Measurements from ENCODE around the gene AKAP1.

The AKAP1 gene

DNA sequence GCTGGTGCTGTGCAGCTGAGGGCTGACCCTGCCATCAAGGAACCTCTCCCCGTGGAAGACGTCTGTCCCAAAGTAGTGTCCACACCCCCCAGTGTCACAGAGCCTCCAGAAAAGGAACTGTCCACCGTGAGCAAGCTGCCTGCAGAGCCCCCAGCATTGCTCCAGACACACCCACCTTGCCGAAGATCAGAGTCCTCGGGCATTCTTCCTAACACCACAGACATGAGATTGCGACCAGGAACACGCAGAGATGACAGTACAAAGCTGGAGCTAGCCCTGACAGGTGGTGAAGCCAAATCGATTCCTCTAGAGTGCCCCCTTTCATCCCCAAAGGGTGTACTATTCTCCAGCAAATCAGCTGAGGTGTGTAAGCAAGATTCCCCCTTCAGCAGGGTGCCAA, 20.5 kb downstream of the AKAP1 start:
- no peak for DNase-seq (ENCODE audit: low read depth)

DNA sequence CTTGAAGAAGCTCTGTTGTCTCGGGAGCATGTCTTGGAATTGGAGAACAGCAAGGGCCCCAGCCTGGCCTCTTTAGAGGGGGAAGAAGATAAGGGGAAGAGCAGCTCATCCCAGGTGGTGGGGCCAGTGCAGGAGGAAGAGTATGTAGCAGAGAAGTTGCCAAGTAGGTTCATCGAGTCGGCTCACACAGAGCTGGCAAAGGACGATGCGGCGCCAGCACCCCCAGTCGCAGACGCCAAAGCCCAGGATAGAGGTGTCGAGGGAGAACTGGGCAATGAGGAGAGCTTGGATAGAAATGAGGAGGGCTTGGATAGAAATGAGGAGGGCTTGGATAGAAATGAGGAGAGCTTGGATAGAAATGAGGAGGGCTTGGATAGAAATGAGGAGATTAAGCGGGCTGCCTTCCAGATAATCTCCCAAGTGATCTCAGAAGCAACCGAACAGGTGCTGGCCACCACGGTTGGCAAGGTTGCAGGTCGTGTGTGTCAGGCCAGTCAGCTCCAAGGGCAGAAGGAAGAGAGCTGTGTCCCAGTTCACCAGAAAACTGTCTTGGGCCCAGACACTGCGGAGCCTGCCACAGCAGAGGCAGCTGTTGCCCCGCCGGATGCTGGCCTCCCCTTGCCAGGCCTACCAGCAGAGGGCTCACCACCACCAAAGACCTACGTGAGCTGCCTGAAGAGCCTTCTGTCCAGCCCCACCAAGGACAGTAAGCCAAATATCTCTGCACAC, 21.2 kb downstream of the AKAP1 start:
- DNase-seq (ENCODE audit: low read depth), result no peak

DNA sequence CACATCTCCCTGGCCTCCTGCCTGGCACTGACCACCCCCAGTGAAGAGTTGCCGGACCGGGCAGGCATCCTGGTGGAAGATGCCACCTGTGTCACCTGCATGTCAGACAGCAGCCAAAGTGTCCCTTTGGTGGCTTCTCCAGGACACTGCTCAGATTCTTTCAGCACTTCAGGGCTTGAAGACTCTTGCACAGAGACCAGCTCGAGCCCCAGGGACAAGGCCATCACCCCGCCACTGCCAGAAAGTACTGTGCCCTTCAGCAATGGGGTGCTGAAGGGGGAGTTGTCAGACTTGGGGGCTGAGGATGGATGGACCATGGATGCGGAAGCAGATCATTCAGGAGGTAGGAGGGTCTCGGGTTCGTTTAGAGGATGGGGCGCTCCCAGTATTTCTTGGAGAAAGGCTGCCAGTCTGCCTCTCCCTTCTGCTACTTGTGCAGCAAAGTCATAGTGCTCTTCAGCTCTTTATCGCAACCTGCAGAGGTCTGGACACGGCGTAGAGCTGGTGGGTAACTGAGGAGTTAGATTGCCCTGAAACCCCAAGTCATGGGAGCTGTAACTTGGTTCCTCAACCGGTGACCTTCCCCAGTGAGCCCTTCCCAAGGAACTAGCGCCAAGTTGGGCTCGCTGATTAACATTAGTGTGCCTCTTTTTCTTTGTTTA, 21.9 kb downstream of the AKAP1 start:
- no peak for DNase-seq (ENCODE audit: low read depth)

DNA sequence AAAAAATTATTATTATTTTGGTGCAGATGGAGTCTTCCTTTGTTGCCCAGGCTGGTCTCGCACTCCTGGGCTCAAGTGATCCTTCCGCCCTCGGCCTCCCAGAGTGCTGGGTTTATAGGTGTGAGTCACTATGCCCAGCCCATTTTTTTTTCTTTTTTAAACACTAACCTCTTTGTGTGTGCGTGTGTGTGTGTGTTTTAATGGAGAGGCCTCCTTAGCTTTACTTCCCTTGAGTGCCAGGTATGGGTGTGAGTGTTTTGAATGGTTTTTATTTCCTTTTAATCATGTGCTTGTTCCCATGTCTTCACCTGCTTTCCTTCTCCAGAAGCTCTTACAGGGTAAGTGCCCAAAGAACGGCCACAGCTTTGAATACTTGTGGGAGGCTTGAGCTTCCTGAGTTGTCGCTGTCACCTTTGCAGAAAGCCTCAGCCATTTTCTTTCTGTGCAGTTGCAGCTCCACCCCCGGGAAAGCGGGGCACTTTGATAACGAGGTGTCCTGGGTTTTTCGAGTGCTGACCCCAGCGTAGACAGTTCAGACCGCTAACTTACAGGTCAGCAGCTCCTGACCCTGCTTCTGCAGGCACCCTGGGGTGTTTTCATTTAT, 22.6 kb downstream of the AKAP1 start:
- DNase-seq (ENCODE audit: low read depth), result no peak

DNA sequence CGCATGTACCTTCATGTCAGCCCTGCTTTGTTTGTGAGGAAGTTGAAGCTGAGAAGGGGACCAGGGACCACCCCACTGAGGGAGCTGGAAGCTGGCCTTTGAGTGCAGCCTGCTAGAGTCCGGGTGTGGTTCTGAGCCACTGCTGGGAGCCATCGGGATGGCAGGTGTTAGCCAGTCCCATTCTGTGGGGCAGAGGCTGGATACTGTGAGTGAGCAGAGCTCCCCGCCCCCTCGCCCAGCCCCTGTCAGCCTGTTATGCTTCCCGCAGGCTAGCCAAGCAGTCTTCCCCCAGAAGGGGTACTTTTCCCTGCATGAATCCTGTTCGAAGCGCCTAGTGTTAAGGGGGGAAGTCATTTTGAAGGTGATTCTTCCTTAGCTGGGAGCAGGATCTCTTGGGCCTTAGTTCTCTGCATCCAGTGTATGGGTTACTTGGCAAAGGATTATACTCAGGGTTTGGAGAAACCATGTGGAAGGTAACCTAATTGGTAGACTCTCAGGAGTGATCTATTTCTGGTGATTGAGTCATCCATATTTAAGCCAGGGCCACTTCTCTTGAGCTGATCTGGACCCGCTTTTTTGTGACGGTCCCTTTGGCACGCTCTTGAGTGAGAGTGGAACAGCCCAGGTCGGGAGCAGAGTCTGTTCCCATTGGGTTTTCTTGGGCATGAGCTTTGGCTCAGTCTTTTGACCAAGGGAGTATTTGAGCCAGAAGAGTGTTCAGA, 23.8 kb downstream of the AKAP1 start:
- no peak for DNase-seq (ENCODE audit: low read depth)

DNA sequence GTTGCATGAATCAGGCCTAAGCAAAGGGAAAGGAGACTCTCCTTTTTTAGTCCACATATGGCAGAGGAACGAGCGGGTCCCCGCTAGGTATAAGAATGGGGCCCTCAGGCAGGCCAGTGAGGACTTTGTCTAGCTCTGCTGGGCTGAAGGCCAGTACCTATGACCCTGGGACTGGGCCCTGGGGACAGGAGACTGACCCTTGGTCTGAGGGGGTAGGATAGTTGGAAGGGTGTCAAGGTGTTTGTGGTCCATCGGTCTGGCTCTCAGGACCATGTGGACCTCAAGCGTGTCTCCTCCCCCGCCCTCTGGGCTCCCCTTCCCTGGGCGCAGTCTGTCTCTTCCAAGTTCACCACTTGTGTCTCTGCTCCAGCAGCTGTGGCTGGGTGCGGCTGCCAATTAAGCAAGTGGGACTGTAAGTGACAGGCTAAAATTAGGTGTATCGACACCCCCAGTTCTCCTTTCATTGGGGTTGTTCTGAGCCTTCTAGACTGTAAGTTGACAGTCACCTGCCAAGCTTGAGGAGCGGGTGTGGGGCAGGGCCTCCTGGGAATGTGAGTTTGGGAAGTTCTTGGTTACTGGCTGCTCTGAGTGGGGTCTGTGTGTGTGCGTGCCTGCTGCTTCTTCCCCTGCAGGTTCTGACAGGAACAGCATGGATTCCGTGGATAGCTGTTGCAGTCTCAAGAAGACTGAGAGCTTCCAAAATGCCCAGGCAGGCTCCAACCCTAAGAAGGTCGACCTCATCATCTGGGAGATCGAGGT, 24.5 kb downstream of the AKAP1 start:
- DNase-seq (ENCODE audit: low read depth), result no peak

DNA sequence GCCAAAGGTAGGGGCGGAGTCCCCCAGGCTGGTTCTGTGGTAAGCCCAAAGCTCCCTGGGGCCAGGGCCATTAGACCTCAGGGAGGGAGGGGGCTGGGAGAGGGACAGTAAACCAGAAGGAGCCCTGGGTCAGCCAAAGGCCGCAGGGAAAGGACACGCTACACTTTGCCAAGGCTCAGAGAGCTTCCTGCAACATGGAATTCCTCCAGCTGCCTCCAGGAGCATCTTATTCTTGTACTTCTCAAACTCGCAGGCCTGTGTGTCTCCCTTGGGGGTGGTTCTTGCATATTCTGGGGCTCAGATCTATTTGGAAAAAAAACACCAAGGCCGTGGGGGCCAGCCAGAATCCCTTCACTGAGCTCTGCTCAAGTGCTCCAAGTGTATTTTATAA, 25.1 kb downstream of the AKAP1 start:
- DNase-seq (ENCODE audit: low read depth), result no peak

DNA sequence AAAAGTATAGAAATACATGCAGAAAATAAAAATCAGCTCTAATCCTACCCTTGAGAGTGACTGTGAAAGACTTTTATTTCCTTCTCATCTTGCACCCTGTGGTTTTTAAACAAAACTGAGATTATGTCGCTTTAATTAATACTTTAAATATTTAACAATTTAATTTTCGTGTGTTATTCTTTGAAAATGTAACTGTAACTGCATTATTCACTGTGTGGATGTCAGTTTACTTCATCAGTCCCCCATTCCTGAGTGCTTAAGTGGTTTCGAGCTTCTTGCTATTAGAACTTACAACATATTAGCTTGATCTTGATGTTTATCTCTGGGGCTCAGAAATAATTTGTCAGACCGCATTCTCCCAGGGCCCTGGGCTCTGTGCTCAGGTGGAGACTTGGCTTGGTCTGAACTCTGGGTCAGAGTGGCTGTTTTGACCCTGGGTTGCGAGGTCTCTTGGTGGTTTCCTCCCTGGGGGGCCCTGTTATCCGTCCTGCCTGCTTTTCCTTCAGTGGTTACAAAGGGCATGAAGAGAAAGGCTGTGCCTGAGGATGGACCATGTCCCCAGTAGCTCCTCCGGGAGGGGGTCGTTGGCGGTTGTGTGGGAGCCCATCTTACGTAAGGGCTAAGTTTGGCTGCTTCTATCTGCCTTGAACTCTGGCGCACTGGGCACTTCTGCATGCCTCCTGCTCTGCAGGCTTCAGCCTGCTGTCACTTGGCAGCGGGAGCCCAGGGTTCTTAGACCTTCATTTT, 25.7 kb downstream of the AKAP1 start:
- DNase-seq (ENCODE audit: low read depth), result no peak

DNA sequence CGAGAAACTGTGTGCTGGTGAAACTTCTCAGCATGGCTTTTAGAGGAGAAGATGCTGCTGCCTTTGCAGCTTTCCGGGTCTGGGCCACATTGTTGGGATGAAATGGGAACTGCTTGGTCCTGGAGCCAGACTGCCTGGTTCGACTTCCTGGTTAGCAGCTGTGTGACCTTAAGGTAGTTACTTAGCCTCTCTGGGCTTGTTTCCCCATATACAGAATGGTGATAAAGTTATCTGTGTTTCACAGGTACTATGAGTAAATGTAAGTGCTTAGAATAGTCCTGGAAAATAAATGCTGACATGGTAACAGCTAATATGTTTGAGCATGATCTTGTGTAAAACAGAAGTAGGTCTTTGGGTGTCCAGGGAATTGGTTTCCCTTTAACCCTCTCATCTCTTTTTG, 26.3 kb downstream of the AKAP1 start:
- no peak for DNase-seq (ENCODE audit: low read depth)

DNA sequence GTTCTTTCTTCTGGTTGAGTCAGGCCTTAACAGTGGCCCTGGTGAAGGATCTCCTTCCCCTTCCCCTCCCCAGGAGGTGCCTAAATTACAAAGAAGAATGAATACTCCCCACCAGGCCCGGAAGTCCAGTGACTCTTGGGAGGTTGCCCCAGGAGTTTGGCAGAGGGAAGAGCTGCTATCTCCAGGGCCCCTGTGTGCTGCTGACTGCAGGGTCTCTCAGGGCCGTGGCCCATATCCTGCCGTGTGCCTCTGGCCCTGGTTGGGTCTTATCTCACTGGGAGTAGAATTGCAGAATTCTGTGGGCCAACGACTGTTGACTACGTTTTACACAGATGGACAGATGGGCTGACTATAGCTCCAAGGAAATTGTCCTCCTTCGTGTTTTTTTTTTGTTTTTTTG, 28.0 kb downstream of the AKAP1 start:
- no peak for DNase-seq (ENCODE audit: low read depth)

DNA sequence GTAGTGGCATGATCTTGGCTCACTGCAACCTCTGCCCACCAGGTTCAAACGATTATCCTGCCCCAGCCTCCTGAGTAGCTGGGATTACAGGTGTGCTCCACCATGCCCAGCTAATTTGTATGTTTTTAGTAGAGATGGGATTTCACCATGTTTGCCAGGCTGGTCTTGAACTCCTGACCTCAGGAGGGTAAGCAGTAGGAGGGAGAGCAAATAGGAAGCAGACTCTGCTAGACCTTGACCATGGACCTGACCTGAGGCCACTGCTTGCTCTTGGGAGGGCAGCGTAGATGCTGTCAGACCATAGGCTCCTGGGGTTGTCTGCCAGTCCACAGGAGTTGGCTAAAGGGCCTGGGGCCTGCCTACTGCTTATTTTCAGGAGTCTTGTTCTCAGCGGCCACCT, 28.6 kb downstream of the AKAP1 start:
- no peak for DNase-seq (ENCODE audit: low read depth)

DNA sequence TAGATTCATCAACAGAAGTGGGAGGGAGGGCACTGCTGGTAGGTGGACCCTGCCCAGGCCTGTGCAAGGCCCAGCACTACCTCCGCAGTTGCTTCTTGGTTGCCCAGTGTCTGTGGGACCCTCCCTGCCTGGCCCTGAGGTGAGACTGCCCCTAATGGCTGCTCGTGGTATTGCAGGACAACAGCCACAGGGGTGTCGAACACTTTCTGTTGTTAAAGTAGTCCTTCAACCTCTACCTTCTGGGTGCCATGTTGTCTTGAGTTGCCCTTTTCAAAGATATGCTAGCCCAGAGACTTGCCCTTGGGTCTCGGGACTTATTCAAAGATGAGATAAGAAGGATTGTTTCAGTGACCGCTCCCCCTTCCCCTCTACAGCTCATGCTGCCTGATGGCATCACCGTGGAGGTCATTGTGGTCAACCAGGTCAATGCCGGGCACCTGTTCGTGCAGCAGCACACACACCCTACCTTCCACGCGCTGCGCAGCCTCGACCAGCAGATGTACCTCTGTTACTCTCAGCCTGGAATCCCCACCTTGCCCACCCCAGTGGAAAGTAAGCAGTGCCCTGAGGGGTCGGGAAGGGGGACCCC, 29.1 kb downstream of the AKAP1 start:
- DNase-seq (ENCODE audit: low read depth), result no peak

DNA sequence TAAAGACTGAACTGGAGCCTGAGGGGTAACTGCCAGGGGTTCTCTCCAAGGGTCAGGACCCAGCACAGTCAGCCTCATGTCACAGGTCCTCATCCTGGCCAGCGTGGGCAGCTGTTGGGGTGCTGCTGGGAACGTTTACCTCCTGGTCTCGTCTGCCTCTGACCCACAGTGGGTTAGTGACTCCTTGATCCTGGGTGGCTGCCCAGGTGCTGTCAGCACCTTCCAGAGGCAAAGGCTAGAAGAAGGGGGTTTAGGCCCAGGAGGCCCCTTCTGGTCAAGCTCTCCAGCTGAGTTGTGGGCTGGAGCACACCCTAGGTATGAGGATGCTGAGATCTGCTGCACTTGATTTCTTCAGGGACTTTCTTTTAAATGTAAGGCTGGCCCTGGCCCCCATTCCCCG, 30.3 kb downstream of the AKAP1 start:
- DNase-seq (ENCODE audit: low read depth), result no peak

DNA sequence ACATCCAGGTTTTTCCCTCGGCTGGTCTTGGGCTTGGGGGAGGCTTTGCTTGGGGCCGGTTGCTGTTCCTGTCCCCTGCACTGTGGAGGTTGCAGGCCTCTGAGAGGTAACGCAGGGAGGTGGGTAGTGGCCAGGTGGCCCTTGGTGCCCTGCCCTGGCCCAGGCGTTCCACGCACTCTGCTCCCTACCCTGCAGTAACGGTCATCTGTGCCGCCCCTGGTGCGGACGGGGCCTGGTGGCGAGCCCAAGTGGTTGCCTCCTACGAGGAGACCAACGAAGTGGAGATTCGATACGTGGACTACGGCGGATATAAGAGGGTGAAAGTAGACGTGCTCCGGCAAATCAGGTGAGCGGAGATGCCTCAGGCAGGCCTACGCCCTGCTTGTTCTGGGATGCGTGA, 30.9 kb downstream of the AKAP1 start:
- DNase-seq (ENCODE audit: low read depth), result no peak

DNA sequence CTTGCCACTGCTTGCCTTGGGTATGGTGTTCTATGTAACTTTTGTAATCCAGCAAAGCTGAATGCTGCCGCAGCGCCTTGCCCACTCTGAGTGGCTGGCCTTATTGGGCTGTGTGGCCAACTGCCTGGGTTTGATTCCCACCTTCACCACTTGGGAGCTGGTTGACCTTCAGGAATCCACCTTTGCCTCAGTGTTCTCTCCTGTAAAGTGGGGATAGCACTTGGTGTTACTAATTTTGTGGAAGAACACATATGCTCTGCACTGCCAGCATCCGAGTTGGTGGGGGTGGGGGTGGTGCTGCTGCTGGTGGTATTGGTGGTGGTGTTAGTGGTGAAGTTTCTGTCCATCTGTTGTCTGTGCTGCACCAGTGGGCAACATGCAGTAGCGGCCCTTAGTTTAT, 32.8 kb downstream of the AKAP1 start:
- no peak for DNase-seq (ENCODE audit: low read depth)

DNA sequence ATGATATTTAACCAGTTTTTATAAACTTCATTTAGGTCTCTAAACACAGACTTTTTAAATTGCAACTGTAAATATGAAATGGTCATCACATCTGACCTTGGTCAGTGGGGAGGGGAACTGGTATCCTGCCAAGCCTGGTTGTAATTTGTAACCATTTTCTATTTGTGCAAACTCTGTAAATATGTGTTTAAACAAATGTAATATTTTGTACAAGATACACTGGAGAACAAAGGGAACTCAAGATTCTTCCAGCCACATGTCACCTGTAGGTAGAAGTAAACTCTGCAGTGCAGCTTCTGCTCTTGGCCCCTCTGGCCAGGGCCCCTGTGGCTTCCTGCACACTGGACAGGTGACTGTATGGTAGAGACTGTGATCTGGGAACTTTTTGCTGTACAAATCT, 35.8 kb downstream of the AKAP1 start:
- no peak for DNase-seq (ENCODE audit: low read depth)

DNA sequence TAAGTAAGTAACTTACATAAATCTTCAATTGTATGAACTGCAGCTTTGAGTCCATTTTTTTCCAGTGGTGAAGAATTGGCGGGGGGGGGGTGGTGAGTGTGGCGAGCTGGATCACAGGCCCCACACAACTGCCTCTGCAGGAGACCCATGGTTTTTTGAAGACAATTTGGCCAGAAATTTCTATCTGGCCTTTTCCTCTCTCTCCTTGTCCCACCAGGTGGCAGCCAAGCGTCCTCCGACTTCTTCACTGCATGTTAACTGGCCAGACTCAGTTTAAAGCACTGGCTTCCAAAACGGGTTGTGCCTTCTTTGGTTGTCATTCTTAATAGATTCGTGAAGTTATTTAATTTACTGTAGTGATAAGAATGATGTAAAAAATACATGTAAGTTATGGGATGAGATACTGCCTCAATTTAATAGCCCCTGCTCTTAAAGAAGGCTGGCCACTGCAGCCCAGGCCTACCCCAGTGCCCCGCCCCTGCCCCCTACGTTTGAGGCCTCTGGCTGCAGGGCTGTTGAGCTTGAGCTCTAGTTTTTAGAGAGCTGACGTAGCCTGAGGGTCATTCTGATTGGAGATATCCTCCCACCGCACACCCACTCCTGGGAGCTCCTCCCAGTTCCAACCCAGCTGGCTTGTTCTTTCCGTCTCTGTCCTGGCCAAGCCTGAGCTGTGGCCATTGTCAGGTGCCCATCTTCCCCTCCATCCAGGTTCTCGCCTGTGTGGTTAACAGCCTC, 36.4 kb downstream of the AKAP1 start:
- no peak for DNase-seq (ENCODE audit: low read depth)

DNA sequence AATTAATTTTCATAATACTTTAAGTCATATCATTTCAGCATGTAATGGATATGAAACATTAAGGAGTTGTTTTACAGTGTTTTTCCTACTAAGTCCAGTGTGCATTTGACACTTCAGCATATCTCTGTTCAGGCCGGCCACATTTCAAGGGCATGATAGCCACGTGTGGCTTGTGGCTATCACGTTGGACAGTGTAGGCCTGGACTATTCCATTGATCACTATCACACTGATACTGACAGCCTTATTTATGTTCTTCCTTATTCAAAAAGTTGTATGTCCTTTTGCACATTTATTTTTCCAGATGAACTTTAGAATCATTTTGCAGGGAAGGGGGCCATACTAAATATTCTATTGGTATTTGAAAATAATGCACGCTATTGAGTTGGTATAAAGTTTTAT, 39.0 kb downstream of the AKAP1 start:
- DNase-seq (ENCODE audit: low read depth), result no peak

DNA sequence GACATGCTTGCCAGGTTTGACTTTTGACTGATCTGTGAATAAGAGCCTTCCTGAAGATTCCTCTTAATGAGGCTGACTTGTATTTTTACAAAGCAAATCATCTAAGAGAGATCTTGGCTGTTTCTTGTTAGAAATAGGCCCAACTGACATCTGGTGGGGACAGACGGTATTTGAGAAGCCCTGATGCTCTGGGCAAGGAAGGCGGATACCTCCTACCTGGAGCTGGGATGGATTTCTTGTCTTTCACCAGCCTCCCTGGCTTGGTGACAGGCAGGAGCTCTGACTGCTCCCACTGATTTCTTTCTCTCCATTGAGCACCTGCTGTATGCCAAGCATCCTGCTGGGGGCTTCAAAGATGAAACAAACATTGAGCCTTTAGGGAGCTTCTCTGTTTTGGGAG, 40.4 kb downstream of the AKAP1 start:
- DNase-seq (ENCODE audit: low read depth), result no peak

DNA sequence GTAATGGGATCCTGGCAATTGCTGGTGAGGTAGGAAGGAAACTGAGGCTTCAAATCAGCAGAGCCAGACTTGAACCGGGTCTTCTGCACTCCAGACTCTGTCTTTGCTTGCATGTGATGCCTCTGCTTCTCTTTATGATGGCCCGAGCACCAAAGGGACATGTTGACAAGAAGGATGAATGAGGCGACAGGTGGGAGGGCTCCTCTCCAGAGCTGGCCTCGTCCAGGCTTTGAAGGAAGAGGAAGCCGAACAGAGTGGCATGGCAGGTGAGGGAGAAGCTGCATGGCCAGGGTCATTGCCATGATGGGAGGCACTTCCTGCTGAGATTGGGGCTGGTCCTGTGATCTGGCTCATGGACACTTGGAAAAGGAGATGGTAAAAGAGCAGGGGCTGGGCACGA, 40.8 kb downstream of the AKAP1 start:
- no peak for DNase-seq (ENCODE audit: low read depth)

Data from GM04503 (cell line).